Cardiac fibroblast (primary cell): ENCODE results near the gene CHRM1.
"Not testable (repeated sequence)": the region's sequence is repeated elsewhere in the genome, so short reads cannot be mapped to it uniquely, and the experiment has no call there.

Experiments
- DNase-seq, 2 donors: peaks; one replicate each; pipeline versions ENCODE4 v3.0.0 to v3.0.0-alpha.2; 2010; ENCODE audit warnings: low read depth in 2 of 2
- H3K4me3 ChIP-seq, 2 donors: replicated peaks in 1 of 2; 1 replicate in 1 of 2; 2 replicates in 1 of 2; pipeline ENCODE4 v1.5.1; 2011; ENCODE audit warnings: low read depth in 2 of 2, low read length in 2 of 2, mild to moderate bottlenecking in 2 of 2, moderate library complexity in 1 of 2
- TF ChIP-seq, protein P1 (sequence below): IDR thresholded peaks from one replicate; pipeline ENCODE4 v1.5.1; 2011; ENCODE audit warnings: low read depth, mild to moderate bottlenecking, low read length, inconsistent platforms

The CHRM1 gene

DNA sequence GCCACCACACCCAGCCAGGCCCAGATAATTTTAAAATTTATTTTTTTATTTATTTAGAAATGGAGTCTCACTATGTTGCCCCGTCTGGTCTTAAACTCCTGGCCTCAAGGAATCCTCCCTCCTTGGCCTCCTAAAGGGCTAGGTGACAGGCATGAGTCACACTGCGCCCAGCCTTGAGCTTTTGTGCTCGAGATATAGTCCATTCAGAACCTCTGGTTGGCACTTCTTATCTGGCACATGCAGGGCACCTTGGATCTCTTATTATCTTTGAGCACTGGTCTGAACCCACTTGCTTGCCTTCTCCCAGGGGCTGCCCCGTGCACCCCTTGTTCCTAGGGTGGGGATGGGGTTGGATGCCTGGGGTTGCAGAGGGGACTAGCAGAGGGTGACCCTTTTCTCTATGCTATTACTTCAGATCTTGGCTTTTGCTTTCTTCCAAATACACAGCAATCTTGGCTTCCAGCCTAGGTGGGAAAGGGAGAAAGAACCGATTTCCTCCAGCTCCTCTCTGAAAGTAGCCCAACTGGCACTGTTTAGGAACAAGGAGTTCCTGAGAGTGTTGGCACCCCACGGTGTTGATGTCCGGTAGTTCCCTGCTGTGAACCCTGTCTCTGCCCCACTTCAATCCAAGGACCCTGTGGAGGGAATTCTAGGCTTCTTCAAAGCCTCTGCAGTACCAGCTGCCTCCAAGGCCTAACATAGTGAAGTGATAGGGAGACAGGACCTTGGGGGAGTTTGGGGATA is 41.8 kb downstream of the CHRM1 start:
- H3K4me3 ChIP-seq: peak overlapping the region; percentile 97 to 100
- TF ChIP-seq, protein P1, sequence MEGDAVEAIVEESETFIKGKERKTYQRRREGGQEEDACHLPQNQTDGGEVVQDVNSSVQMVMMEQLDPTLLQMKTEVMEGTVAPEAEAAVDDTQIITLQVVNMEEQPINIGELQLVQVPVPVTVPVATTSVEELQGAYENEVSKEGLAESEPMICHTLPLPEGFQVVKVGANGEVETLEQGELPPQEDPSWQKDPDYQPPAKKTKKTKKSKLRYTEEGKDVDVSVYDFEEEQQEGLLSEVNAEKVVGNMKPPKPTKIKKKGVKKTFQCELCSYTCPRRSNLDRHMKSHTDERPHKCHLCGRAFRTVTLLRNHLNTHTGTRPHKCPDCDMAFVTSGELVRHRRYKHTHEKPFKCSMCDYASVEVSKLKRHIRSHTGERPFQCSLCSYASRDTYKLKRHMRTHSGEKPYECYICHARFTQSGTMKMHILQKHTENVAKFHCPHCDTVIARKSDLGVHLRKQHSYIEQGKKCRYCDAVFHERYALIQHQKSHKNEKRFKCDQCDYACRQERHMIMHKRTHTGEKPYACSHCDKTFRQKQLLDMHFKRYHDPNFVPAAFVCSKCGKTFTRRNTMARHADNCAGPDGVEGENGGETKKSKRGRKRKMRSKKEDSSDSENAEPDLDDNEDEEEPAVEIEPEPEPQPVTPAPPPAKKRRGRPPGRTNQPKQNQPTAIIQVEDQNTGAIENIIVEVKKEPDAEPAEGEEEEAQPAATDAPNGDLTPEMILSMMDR: no peak
- peak in 1 of 2 donors; percentile 75 for DNase-seq

DNA sequence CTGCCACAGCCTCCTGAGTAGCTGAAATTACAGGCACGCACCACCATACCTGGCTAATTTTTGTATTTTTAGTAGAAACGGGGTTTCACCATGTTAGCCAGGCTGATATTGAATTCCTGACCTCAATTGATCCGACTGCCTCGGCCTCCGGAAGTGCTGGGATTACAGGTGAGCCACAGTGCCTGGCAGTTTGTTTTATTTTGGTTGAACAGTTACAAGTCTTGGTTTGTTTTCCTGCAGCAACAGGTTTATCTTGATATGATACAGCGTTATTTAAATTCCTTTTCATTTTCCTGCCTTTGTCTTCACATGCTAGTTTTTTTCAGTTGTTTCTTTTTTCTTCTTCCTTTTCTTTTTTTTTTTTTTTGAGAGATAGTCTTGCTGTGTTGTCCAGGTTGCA is 44.5 kb downstream of the CHRM1 start:
- no peak overlapping the region for H3K4me3 ChIP-seq
- DNase-seq: no peak
- TF ChIP-seq, protein P1: no peak

DNA sequence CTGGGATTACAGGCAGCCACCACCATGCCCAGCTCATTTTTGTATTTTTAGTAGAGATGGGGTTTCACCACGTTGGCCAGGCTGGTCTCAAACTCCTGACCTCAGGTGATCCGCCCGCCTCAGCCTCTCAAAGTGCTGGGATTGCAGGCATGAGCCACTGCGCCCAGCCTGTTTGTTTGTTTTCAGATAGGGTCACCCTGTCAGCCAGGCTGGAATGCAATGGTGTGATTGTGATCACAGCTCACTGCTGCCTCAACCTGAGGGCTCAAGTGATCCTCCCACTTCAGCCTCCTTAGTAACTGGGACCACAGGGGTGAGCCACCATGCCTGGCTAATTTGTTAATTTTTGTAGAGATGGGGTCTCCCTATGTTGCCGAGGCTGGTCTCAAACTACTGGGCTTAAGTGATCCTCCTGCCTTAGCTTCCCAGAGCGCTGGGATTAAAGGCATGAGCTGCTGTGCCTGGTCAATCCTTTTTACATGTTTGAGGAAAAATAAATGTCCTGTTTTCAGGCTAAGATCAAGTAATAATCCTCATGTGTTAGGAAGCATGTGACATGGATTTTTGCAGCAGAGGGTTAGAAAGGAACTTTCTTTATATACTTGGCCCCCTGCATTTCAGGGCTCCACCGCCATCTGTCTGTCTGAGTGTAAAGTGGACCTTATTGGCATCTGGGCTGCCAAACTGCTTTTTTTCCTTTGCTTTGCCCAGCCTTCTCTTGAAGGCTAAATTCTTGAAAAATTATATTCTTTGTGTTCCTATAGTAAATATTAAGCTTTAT is 45.3 kb downstream of the CHRM1 start:
- TF ChIP-seq, protein P1: no peak
- H3K4me3 ChIP-seq: no peak overlapping the region
- peak in 1 of 2 donors; percentile 29 for DNase-seq

DNA sequence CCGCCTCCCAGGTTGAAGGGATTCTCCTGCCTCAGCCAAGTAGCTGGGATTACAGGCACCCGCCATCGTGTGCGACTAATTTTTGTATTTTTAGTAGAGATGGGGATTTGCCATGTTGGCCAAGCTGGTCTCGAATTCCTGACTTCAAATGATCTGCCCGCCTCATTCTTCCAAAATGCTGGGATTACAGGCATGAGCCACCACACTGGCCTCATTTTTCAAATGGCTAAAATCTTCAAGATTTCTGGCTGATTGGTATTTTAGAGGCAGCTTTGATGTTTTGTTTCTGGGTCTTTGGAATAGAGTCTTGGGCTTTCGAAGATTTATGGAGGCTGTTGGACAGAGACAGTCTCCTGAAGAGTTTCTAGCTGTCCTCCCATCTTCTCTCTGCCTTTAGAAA is 46.3 kb downstream of the CHRM1 start:
- DNase-seq: no peak
- H3K4me3 ChIP-seq: no peak overlapping the region
- TF ChIP-seq, protein P1: no peak

DNA sequence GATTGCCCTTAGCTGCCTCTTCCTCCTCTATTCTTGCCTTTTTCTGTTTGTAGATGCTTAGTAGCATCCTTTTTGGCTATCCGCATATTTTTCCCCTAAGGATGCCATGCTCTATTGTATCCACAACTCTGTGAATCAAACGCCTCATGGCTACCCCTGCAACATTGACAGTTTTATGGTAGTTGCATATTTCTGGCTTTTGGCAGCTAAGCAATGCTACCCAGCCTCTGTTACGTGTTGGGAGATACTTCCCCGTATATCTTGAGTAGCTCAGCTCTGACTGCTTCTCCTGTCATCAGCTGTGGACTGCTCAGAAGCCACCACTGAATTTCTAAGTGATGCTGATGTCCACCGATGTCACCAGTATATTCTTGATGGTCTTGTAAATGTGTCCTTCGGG is 55.5 kb downstream of the CHRM1 start:
- TF ChIP-seq, protein P1: no peak
- H3K4me3 ChIP-seq: no peak overlapping the region
- DNase-seq: no peak

DNA sequence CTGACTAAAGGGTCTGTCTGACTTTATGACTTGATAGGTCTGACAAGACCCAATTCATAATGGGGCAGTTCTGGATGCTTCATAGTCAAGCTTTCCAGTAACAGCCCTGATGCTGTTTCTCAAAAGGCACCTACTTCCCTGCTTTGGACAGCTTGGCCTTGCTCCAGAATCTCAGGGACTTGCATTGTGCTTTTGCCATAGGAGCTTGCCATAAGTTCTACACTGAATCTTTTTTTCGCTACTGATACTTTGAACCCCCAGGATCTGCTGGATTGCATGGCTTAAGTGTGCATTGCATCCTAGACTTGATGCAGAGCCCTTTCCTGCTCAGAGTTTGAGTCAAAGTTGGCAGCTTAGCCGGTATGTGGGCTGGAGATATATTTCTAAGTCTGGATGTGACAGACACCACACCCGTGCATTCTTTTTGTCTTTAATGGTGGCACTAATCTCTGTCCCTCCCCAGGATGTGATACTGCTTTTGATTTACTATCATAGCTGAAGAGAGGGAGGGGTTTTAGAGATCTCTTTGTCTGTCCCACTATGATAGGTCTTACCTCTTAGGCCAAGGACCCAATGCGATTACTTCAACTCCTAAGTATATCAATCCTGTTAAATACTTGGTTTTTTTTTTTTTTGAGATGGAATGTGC is 57.4 kb downstream of the CHRM1 start:
- H3K4me3 ChIP-seq: no peak overlapping the region
- TF ChIP-seq, protein P1: no peak
- DNase-seq: peak in 1 of 2 donors; percentile 19

DNA sequence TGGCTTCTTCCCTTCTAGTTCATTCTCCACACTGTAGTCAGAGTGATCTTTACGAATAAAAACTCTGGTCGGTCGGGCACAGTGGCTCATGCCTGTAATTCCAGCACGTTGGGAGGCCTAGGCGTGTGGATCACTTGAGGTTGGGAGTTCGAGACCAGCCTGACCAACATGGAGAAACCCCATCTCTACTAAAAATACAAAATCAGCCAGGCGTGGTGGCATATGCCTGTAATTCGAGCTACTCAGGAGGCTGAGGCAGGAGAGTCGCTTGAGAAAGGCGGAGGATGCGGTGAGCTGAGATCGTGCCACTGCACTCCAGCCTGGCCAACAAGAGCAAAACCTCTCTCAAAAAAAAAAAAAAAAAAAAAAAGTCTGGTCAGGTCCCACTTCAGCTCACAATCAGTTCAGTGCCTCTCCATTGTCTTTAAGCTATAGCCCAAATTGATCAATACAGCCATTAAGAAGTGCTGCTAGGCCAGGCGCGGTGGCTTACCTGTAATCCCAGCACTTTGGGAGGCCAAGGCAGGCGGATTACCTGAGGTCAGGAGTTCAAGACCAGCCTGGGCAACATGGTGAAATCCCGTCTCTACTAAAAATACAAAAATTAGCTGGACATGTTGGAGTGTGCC is 59.5 kb downstream of the CHRM1 start:
- not testable (repeated sequence) for DNase-seq

More for the DNA sequence above, 59.5 kb downstream of the CHRM1 start:
- not testable (repeated sequence) for H3K4me3 ChIP-seq
